GM12878 (cell line): Measurements from ENCODE around the gene SPAG6.

ENCODE experiments used
- CTCF ChIP-seq, 3 experiments: IDR thresholded peaks in 2 of 3; conservative IDR thresholded peaks in 1 of 3; 2 replicates each; pipeline ENCODE4 v1.5.1; 2011; ENCODE audit warnings: low read depth in 3 of 3, low read length in 3 of 3, mild to moderate bottlenecking in 3 of 3, control low read depth in 2 of 3, moderate library complexity in 2 of 3, inconsistent platforms in 1 of 3, mixed read lengths in 1 of 3; ENCODE audit not compliant: control insufficient read depth in 2 of 3, insufficient read depth in 1 of 3; ENCODE audit errors: extremely low read depth in 1 of 3
- ETV6 ChIP-seq, 2 experiments: fragments of 450-650 bp in 1 of 2; IDR thresholded peaks in 1 of 2; conservative IDR thresholded peaks in 1 of 2; 2 replicates each; pipeline ENCODE4 v1.6.1; 2014; ENCODE audit warnings: antibody characterized with exemption in 1 of 2, borderline replicate concordance in 1 of 2, low read depth in 1 of 2, mild to moderate bottlenecking in 1 of 2, moderate library complexity in 1 of 2
- EZH2 ChIP-seq: IDR thresholded peaks from 2 replicates; pipeline ENCODE4 v1.6.1; 2012; ENCODE audit warnings: low read depth, mild to moderate bottlenecking, control low read depth, inconsistent platforms, low read length, borderline replicate concordance; ENCODE audit not compliant: control insufficient read depth
- HDAC2 ChIP-seq: fragments of 200-600 bp; sonication (generic); IDR thresholded peaks from 2 replicates; pipeline ENCODE4 v1.6.1; 2017
- HDAC6 ChIP-seq: fragments of 200-600 bp; sonication (generic); IDR thresholded peaks from one replicate; pipeline ENCODE4 v1.8.0; 2017; ENCODE audit warnings: antibody characterized with exemption; ENCODE audit not compliant: unreplicated experiment
- LARP7 ChIP-seq: fragments of 450-650 bp; IDR thresholded peaks from 2 replicates; pipeline ENCODE4 v1.6.1; 2017; ENCODE audit warnings: mild to moderate bottlenecking
- POLR2AphosphoS5 ChIP-seq: IDR thresholded peaks from 2 replicates; pipeline ENCODE4 v1.6.1; 2011; ENCODE audit warnings: mild to moderate bottlenecking, low read length, inconsistent platforms
- REST ChIP-seq: IDR thresholded peaks from 2 replicates; pipeline ENCODE4 v1.6.1; 2012; ENCODE audit warnings: mild to moderate bottlenecking, low read depth, low read length

- TF ChIP-seq CTCF (IDR thresholded peaks at IDR 0.05 in 2 of 3, conservative IDR thresholded peaks at IDR 0.05 in 1 of 3; ENCODE audit: control insufficient read depth in 2 of 3, extremely low read depth in 1 of 3, insufficient read depth in 1 of 3, low read depth in 3 of 3, low read length in 3 of 3) (no peak), POLR2AphosphoS5 (peak; percentile 86), REST (no peak), HDAC2 (no peak), ETV6 (conservative IDR thresholded peaks at IDR 0.05 in 1 of 2, IDR thresholded peaks at IDR 0.05 in 1 of 2; ENCODE audit: borderline replicate concordance in 1 of 2, low read depth in 1 of 2) (peak in 1 of 2 experiments; percentile 65; a peak in 1 of 4 replicates), LARP7 (peak; percentile 75), EZH2 (no peak), HDAC6 (no peak)
Observed at GRCh38 chr10:22316286-22317075, 28.8 kb upstream of the SPAG6 start, which contains the start of gene COMMD3.
